GM12892 (cell line): Measurements from ENCODE around the gene HSD17B8.
A peak's percentile ranks its signal among the peaks of the same experiment; 100 is the strongest.

Source experiments
- DNase-seq: peaks from one replicate; pipeline ENCODE4 v3.0.0; 2011; ENCODE audit not compliant: insufficient read length
- FAIRE-seq: peaks from 2 replicates; lab custom pipeline; 2011; peaks lifted over from hg19 to GRCh38; lab: Jason Lieb, UNC
- POLR2A ChIP-seq: IDR thresholded peaks from 2 replicates; pipeline ENCODE4 v1.6.1; 2011; ENCODE audit warnings: low read depth, low read length, control low read depth
- POLR2AphosphoS5 ChIP-seq: IDR thresholded peaks from 2 replicates; pipeline ENCODE4 v1.6.1; 2011; ENCODE audit warnings: low read depth, low read length, control low read depth
- TAF1 ChIP-seq: IDR thresholded peaks from 2 replicates; pipeline ENCODE4 v1.6.1; 2011; ENCODE audit warnings: low read depth, mild to moderate bottlenecking, control low read depth, low read length, borderline replicate concordance

The HSD17B8 gene

DNA sequence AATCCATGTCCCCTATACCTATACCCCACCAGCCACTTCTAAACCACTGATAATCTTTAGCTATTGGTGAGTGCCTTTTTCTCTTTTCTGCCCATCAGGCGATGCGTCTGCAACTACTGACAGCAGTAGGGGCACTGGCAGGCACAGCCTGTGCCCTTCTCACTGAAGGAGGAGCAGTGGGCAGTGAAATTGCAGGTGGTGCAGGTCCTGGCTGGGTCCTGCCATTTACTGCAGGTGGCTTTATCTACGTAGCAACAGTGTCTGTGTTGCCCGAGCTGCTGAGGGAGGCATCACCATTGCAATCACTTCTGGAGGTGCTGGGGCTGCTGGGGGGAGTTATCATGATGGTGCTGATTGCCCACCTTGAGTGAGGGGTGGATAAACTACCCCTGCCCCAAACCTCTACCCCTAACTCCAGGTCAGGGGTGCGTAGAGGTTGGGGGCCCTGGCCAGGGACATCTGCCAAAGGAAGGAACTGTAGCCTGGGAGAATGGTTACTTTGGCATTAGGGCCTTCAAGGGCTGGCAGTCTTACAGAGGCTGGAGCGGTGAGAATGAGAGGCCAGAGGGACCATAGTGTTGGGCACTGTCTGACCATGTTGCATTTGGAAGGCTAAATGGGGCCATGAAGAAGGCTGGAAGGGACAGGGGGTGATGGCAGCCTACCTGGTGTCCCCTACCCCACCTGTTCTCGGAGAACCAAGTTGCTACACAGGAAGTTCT lies 851 bp upstream of the HSD17B8 start:
- FAIRE-seq, result no peak
- TF ChIP-seq POLR2AphosphoS5, result no peak
- TF ChIP-seq POLR2A, result no peak
- no peak for TF ChIP-seq TAF1

GRCh38 chr6:33204165-33204414 lies 365 bp upstream of the HSD17B8 start:
- no peak for DNase-seq
- no peak for FAIRE-seq
- no peak for TF ChIP-seq POLR2AphosphoS5
- no peak for TF ChIP-seq POLR2A
- TF ChIP-seq TAF1, result no peak

More for the DNA sequence above, 851 bp upstream of the HSD17B8 start:
- no peak for DNase-seq

DNA sequence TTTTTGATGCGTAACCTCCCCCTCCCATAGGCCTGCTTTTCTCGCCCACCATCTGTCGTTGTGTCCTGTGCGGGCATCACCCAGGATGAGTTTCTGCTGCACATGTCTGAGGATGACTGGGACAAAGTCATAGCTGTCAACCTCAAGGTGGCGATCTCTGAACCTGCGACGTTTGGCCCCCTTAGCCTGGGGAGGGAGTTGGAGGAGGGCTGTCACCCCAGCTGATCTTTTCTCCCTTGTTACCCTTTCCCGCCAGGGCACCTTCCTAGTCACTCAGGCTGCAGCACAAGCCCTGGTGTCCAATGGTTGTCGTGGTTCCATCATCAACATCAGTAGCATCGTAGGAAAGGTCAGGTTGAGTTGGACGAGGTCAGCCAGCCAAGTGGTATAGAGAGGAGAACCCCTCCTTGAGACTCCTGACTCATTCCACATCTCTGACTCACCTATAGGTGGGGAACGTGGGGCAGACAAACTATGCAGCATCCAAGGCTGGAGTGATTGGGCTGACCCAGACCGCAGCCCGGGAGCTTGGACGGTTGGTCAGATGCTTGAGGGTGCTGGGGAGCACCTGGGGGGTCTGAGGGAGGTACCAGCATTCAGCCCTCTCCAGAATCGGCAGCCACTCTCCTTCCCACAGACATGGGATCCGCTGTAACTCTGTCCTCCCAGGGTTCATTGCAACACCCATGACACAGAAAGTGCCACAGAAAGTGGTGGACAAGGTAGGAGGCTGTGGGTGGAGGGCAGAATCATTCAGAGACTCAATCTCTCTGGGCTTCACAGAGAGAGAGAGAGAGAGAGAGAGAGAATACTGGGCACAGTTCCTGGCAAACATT lies 954 bp downstream of the HSD17B8 start:
- FAIRE-seq, result peak; percentile 53
- TF ChIP-seq POLR2A (no peak), TAF1 (no peak), POLR2AphosphoS5 (no peak)
- peak; percentile 32 for DNase-seq

GRCh38 chr6:33206027-33206863 lies 1.8 kb downstream of the HSD17B8 start:
- FAIRE-seq (no peak), DNase-seq (no peak)
- TF ChIP-seq POLR2AphosphoS5 (no peak), POLR2A (no peak), TAF1 (no peak)

- DNase-seq (no peak), FAIRE-seq (no peak)
- TF ChIP-seq POLR2AphosphoS5, result no peak
These were observed 2.6 kb downstream of the HSD17B8 start for GRCh38 chr6:33206864-33207551.

DNA sequence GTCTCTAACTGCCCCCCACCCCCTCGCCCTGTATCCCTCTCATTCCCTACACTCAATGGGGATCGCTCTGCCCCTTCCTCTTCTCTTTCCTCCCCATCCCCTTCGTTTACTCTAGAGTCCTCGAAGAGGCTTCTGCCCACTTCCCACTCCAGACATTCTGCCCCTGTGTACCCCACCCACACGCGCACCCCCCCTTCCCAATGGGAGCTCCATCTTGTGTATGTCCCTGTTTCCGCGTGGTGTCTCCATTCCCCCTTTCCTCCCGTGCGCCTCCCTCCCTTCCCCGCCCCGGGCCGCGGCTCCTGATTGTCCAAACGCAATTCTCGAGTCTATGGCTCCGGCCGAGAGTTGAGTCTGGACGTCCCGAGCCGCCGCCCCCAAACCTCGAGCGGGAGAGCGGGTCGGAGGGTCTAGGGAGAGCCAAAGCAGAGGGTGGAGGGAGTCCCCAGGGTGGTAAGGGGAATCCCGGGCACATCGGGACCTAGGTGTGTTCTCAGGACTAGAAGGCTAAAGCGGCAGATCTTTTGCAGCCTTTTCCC lies 3.2 kb downstream of the HSD17B8 start:
- DNase-seq (no peak), FAIRE-seq (peak; percentile 5)
- TF ChIP-seq POLR2AphosphoS5 (no peak), POLR2A (no peak), TAF1 (no peak)

- FAIRE-seq, result peak; percentile 91
- TF ChIP-seq POLR2A, result peak; percentile 94
- TF ChIP-seq TAF1, result no peak; the same call in 1 of the 2 replicates
- TF ChIP-seq POLR2AphosphoS5, result peak; percentile 89
- DNase-seq, result peak; percentile 96
These were observed 3.9 kb downstream of the HSD17B8 start, which contains the start of gene RING1 for GRCh38 chr6:33208091-33208967. RING1 (plus strand) TSS chr6:33208500; CDS start chr6:33208823, 323 bp downstream.

DNA sequence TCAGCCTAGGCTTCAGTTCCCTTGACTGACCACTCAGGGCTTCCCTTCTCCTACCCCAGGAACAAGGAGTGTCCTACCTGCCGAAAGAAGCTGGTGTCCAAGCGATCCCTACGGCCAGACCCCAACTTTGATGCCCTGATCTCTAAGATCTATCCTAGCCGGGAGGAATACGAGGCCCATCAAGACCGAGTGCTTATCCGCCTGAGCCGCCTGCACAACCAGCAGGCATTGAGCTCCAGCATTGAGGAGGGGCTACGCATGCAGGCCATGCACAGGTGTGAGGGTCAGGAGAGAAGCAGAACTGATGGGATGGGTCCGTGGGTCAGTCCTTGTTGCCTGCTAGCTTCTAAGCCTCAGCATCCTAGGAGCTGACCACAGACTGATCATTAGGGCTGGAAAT lies 5.4 kb downstream of the HSD17B8 start:
- DNase-seq (no peak), FAIRE-seq (no peak)
- TF ChIP-seq TAF1, result no peak
- no peak for TF ChIP-seq POLR2AphosphoS5
- no peak for TF ChIP-seq POLR2A

GRCh38 chr6:33211136-33211535 lies 6.7 kb downstream of the HSD17B8 start:
- no peak for DNase-seq
- no peak for TF ChIP-seq POLR2A
- no peak for TF ChIP-seq TAF1
- TF ChIP-seq POLR2AphosphoS5, result no peak
- no peak for FAIRE-seq

GRCh38 chr6:33211666-33212422 lies 7.4 kb downstream of the HSD17B8 start:
- no peak for FAIRE-seq

More at GRCh38 chr6:33211666-33212422, 7.4 kb downstream of the HSD17B8 start:
- no peak for DNase-seq
- no peak for TF ChIP-seq TAF1
- no peak for TF ChIP-seq POLR2AphosphoS5
- TF ChIP-seq POLR2A, result no peak
